Raji (cell line): ENCODE measurements around the gene COL9A1.

Source experiments
- POLR2A ChIP-seq: IDR thresholded peaks from 2 replicates; pipeline ENCODE4 v1.6.1; 2011; ENCODE audit warnings: low read depth, low read length, control low read depth; ENCODE audit not compliant: insufficient read depth

COL9A1 gene

DNA sequence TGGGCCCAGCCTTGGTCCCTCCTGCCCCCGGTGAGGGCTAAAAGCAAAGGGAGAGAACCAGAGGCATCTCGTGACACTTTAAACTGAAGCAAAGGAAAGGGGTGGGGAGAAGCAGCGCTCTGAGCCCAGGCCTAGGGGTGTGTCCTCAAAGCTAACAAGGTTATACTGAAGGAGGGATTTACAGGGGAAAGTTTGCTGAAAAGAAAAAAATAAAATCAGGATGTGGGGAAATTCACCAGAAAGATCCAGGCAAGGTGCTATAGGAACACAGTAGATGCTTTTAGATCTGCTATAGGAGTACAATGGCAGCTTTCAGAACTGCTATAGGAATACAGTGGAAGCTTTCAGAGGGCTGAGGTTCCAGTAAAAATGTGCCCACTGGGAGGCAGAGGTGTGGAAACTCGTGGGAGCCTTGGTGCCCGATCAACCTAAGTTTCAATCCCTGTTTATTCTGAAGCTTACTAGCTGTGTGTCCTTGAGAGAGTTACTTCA lies at the start of gene COL9A1:
TSS of gene COL9A1 (minus strand) at position 51 of the 492 bp plus-strand sequence. CDS start 160 bp downstream, outside the sequence.
- TF ChIP-seq POLR2A = no peak

DNA sequence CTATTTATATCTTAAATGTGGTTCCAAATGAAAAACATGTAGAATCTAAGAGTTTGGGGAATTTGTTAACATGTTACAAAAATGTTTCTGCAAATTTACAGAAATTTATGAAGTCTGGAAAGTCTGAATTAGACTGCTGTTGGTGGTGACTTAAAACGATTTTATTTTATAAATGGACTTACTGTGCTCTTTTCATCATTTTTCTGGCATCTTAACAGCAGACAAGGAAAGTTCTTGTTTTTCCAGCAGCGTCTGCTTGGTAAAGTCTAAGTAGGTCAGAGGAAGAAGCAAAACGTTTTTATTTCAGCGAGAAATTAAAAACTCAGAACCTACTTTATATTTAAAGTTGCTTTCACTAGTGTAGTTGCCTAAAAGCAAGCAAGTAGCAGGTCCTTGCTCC lies 48.6 kb upstream of the COL9A1 start:
- TF ChIP-seq POLR2A = no peak

DNA sequence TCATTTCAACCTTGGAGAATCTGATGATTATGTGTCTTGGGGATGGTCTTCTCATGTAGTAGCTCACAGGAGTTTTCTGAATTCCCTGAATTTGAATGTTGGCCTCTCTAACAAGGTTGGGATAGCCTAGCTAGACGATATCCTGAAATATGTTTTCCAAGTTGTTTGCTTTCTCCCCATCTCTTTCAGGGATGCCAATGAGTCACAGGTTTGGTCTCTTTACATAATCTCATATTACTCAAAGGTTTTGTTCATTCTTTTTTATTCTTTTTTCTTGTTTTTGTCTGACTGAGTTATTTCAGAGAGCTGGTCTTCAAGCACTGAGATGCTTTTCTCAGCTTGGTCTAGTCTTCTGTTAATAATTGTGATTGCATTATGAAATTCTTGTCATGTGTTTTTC lies 42.7 kb upstream of the COL9A1 start:
- no peak for TF ChIP-seq POLR2A

DNA sequence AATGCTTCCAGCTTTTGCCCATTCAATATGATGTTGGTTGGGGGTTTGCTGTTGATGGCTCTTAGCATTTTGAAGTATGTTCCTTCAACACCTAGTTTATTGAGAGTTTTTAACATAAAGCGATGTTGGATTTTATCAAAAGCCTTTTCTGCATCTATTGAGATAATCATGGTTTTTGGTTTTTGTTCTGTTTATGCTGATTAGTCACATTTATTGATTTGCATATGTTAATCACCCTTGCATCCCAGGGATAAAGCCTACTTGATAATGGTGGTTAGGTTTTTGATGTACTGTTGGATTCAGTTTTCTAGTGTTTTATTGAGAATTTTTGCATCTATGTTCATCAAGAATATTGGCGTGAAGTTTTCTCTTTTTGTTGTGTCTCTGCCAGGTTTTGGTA lies 40.4 kb upstream of the COL9A1 start:
- TF ChIP-seq POLR2A = no peak

DNA sequence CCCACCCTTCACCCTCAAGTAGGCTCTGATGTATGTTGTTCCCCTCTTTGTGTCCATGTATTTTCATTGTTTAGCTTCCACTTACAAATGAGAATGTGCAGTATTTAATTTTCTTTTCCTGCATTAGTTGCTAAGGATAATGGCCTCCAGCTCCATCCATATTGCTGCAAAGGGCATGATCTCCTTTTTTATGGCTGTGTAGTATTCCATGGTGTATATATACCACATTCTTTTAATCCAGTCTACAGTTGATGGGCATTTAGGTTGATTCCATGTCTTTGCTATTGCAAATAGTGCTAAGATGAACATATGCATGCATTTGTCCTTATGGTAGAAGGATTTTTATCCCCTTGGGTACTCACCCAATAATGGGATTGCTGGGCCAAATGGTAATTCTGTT lies 35.9 kb upstream of the COL9A1 start:
- TF ChIP-seq POLR2A = no peak

DNA sequence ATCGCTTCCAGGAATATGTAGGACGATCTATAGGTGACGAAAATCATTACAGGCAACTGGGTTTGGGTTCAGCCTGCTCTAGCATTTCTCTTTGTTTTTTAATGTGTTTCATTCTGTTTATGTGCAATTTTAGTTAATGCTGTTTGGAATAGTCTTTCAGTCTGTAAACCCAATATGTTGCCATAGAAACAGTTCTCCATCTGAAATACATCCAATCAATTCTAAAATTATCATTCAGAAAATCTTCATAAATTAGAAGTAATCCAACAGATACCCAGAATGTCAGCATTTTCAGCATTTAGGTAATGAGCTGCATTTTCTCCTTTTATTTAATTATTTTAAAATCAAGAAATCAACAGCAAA lies 34.8 kb upstream of the COL9A1 start:
- TF ChIP-seq POLR2A = no peak

DNA sequence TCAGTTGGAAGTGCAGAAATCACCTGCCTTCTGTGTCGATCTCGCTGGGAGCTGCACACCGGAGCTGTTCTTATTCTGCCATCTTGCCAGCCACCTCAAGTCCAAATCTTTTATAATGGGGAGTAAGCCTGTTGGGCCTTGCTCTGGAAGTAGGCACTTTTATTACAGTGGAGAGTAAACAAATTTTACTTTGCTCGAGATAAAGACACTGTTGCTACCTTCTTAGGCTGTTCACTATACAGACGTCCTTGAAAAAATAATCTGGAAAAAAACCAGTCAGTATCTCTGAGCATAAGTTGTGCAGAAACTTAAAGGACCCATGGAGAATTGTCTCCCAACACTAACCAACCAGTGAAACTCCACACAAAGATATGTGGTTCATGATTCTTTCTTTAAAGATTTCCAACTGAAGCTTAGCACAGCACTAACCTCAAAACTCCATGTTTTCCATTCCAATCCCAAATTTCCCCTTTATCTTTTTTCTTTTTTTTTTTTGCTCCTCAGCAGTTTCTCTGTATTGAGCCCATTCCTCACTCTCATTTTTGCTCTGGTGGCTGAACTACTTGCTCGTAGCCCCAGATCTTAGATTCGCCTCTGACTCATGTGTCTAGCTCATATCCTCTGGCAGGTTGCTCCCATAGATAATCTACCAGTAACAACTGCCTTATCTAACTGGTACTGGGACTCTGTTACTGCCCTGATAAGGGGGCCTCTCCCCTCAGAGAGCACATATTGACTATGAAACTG lies 34.3 kb upstream of the COL9A1 start:
- no peak for TF ChIP-seq POLR2A

DNA sequence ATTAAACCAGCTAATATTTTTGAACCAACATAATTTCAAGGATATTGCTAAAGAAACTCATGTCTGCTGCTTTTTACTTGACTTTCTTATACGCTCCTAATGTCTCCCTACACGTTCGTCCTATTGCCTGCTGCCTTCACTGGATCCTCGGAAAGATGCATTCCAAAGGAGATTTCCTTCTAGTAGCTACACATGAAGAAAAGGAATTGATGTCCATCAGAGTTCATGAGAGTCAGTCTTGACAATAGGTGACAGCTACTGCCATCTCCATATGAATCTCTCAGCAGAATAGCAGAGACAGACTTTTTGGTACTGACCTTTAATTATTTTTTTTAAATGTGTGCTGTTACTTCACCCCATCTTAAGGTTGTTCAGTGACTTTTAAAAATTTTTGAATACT lies 24.2 kb upstream of the COL9A1 start:
- no peak for TF ChIP-seq POLR2A

DNA sequence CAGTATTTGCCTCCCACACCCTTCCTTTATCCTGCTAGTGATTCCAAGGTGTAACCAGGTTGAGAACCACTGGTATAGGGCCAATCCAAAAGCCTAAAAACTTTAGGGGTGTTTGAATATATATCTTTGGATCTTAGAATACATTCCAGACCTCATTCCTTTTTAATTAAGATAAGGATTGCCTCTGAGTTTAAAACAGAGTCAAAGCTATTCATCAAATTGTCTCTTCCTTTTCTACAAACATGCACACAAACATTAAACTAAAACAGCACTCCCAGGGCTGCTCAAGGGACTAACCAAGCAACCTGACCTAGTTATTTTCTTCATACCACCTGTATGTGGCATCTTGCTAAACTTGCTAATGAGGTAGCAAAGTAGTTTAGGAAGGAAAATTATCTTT lies 22.1 kb upstream of the COL9A1 start:
- no peak for TF ChIP-seq POLR2A

DNA sequence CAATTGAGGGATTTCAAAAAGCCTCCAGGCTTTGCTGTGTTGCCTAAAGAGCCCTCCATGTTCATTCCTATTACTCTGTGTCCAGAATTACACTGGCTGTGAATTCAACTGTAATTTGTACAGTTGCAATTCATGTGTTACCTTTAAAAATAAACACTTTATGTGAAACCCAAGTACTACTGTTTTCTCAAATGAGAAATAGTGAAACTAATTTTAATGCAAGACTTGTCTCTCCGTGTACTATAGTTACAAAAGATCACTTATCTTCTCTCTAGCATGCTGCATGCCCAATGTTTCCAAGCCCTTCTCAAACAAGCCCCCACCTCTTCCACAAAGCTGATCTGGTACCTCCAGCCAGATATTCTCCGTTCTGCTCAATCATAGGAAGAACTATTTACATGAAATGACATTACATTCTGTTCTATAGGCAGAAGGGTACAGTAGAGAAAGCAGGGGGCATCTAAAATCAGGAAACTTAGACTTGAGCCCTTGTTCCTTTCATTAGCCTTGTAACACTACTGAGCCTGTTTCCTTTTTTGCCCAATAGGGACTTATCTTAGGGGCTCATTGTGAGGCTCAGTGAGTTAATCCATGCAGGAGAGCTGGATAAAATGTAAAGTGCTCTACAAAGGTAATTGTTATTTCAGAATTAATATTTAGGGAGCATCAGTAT lies 12.3 kb upstream of the COL9A1 start:
- TF ChIP-seq POLR2A = no peak

DNA sequence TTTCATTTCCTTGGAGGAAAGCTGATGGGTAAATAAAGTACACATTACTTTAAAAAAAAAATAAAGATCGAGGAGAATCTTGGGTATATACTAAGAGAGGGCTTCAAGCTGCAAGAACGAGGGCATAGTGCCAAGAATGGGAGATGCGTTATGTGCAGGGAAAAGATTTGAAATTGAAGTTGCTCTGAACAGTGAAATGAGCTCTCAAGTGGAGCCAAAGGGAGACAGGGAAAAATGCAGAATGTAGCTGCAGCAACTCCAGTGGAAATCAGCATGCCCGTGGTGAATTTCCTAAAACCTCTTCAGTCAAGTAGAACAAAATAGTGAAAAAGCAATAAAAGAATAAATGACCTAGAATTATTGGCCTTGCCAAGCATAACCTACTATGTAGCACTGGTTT lies 11.4 kb upstream of the COL9A1 start:
- no peak for TF ChIP-seq POLR2A

DNA sequence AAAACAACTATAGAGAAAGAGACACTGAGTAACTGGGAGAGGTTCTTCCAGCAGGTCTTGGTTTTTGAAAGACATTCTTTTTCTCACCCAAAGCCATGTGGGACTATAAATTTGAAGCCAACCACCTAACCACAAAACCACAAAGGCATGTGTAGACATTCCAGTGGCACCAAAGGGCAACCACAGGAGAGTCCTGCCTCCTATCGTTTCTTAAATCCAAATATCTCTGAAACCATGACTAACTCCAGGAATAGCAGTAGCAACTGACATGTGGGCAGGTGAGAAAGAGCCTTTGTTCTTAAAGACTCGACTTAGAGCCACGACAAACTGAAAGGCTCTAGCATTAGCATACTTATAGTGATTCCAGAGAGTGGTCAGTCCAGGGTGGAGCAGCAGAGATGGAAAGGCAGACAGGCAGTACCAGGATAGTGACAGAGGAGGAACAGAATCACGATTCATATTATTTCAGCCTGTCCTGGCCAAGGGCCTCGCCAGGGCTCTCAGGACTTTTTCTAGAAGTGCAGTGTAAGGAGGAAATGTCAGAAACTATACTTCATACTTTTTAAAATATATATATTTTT lies 9.4 kb upstream of the COL9A1 start:
- no peak for TF ChIP-seq POLR2A

DNA sequence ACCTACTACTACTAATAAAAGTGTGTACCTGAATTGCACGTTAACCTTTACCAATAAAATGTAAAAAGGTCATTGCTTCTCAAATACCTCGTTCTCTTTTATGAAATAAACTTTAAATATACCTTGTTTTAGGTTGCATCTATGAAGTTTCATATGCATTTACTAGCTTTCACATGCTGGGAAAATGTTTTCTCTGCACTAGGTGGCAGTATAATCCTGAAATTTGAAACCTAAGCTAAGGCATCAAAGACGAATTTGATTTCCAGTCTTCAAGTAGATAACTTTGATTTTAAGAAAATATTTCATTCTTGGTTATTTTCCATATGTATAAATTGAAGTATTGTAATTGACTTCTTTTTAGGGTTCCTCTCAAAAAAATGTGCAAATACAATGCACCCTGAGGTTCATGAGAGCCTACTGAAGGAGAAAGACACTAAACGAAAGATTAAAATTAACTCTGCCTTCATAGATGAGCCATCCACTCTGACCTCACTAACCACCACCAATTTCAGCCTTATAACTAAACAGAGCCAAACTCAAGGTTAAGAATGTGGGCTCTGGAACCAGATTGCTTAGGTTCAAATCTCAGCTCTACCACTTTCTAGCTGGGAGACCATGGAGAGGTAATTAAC lies 7.3 kb upstream of the COL9A1 start:
- no peak for TF ChIP-seq POLR2A

DNA sequence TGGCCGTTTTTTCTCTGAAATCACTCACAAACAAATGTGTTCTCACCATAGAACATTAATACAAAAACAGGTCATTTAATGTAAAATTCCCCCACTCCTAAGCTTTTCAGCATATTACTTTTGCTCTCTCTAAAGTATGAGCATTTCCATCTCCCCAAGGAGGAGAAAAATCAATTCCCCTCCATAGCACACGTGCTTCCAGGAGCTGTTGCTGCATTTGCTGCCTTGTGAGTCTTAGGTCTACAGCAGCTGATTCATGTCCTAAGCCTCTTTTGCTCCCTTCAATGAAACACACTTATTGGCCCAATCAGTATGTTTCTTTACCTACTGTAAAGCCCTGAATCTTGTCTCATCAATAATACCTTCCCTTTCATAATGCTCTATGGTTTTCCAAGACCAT lies 6.4 kb upstream of the COL9A1 start:
- TF ChIP-seq POLR2A = no peak

DNA sequence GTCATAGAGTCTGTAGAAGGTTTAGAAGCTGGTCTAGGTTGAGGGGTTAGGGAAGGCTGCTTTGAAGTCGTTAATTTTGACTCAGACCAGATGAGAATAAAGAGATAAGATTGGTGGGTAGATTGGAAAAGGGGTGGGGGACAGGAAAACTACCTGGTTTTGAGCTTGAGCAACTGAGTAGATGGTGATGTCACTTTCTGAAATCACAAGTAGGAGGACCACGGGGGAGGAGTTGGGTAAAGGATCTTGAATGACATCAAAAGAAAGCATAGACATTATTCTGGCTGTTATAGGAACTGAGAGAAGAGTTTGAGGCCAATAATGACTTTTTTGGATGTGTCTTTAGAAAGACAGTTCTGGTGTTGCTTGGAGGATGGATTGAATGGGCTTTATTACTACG lies 4.1 kb upstream of the COL9A1 start:
- TF ChIP-seq POLR2A = no peak

DNA sequence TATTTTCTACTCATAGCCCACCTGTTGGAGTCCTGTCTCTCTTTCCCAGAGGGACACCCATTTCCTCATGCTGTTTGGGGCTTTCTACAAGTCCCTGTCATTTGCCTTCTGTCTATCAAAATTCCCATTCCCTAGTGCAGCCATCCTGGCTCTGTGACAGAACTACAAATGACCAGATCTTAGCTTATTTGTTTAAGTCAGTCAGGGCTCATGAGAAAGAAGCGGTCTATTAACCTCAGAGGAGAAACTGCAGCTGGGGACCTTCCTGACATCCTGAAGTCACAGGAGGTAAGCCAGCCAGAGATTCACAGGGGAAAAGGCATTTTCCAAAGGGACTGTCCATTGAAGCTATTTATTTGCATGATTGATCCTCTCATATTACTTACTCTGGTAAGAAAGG lies 1.7 kb upstream of the COL9A1 start:
- no peak for TF ChIP-seq POLR2A
